B cell (primary cell): Measurements from ENCODE around the gene TGFA. TPM values are rescaled to one million over a fixed set of nuclear protein-coding genes. Genes with fewer than 3 reads are reported as not detected.

Source experiments
- ATAC-seq: fragments of 200-7000 bp; cut with Tn5 transposase; one replicate; pipeline ENCODE4 v1.10.0; 2021; ENCODE audit warnings: low read depth, mild to moderate bottlenecking, moderate number of reproducible peaks, moderate library complexity
- CTCF ChIA-PET: fragments of 350-600 bp; sonication (Branson Sonifier 250); formaldehyde crosslinking; loops from one replicate; lab custom pipeline; 2021; ENCODE audit warnings: antibody characterized with exemption, inconsistent platforms; lab: Charles Lee
- POLR2A ChIA-PET: fragments of 350-600 bp; sonication (Branson Sonifier 250); formaldehyde crosslinking; loops from one replicate; lab custom pipeline; 2021; ENCODE audit warnings: antibody characterized with exemption; lab: Charles Lee
- DNase-seq: peaks from one replicate; pipeline ENCODE4 v3.0.0; 2013
- H2AFZ ChIP-seq: 2 replicates; pipeline ENCODE4 v1.6.1; 2012; ENCODE audit warnings: mild to moderate bottlenecking, low read depth, low read length; ENCODE audit not compliant: insufficient read depth, poor library complexity, severe bottlenecking
- H3K27ac ChIP-seq, 2 donors: 1 replicate in 1 of 2; 2 replicates in 1 of 2; pipeline ENCODE4 v1.5.1; 2012 to 2013; ENCODE audit warnings: low read length in 2 of 2, mild to moderate bottlenecking in 2 of 2, moderate library complexity in 1 of 2
- H3K27me3 ChIP-seq, 4 experiments: fragments of 200-600 bp in 1 of 4; sonication (generic) in 1 of 4; replicated peaks in 1 of 4; 1 replicate in 2 of 4; 2 replicates in 2 of 4; pipeline versions ENCODE4 v1.6.1 to v1.7.0; 2013 to 2016; ENCODE audit warnings: low read length in 3 of 4, mild to moderate bottlenecking in 2 of 4, mixed read lengths in 1 of 4, moderate library complexity in 1 of 4; ENCODE audit not compliant: insufficient read depth in 4 of 4, control insufficient read depth in 3 of 4; ENCODE audit errors: control extremely low read depth in 1 of 4
- H3K36me3 ChIP-seq, 2 experiments: replicated peaks in 1 of 2; 1 replicate in 1 of 2; 2 replicates in 1 of 2; pipeline versions ENCODE4 v1.6.1 to v1.7.1; 2013; ENCODE audit warnings: low read length in 1 of 2; ENCODE audit not compliant: insufficient read depth in 2 of 2, control insufficient read depth in 1 of 2; ENCODE audit errors: control extremely low read depth in 1 of 2, extremely low read depth in 1 of 2
- H3K4me1 ChIP-seq, 2 donors: fragments of 200-600 bp in 1 of 2; sonication (generic) in 1 of 2; 1 replicate in 1 of 2; 2 replicates in 1 of 2; pipeline versions ENCODE4 v1.5.1 to v1.6.1; 2013 to 2017; ENCODE audit warnings: low read length in 2 of 2; ENCODE audit not compliant: control insufficient read depth in 2 of 2, insufficient read depth in 2 of 2
- H3K4me2 ChIP-seq: replicated peaks from 2 replicates; pipeline ENCODE3; 2012; ENCODE audit warnings: mild to moderate bottlenecking, low read depth, low read length; ENCODE audit not compliant: poor library complexity, severe bottlenecking
- H3K4me3 ChIP-seq, 5 experiments: fragments of 200-600 bp in 1 of 5; sonication (generic) in 1 of 5; 1 replicate in 3 of 5; 2 replicates in 2 of 5; pipeline versions ENCODE4 v1.5.1 to v1.7.0; 2011 to 2016; ENCODE audit warnings: low read length in 4 of 5, mild to moderate bottlenecking in 4 of 5, low read depth in 2 of 5, control low read depth in 1 of 5, moderate library complexity in 1 of 5; ENCODE audit not compliant: insufficient read depth in 1 of 5; ENCODE audit errors: control extremely low read depth in 1 of 5, extremely low read depth in 1 of 5
- H3K79me2 ChIP-seq: fragments of 200-600 bp; sonication (generic); one replicate; pipeline ENCODE4 v1.6.0; 2016; ENCODE audit warnings: low read length; ENCODE audit not compliant: control insufficient read depth, insufficient read depth
- H3K9ac ChIP-seq: fragments of 200-600 bp; sonication (generic); 2 replicates; pipeline ENCODE4 v1.6.1; 2017; ENCODE audit warnings: mild to moderate bottlenecking, low read length, moderate library complexity
- H3K9me3 ChIP-seq, 3 donors: one replicate each; pipeline versions ENCODE4 v1.6.1 to v1.7.1; 2013; ENCODE audit warnings: low read length in 2 of 3; ENCODE audit not compliant: control insufficient read depth in 2 of 3, insufficient read depth in 1 of 3; ENCODE audit errors: control extremely low read depth in 1 of 3
- H4K20me1 ChIP-seq: 2 replicates; pipeline ENCODE4 v1.6.0; 2012; ENCODE audit warnings: mild to moderate bottlenecking, low read length; ENCODE audit not compliant: insufficient read depth, control insufficient read depth, poor library complexity, severe bottlenecking
- H3K27ac Mint-ChIP-seq: one replicate; pipeline ENCODE4 v1.8.0; 2021; ENCODE audit warnings: mixed read lengths
- H3K27me3 Mint-ChIP-seq: one replicate; pipeline ENCODE4 v1.8.0; 2021; ENCODE audit warnings: mixed read lengths
- H3K4me1 Mint-ChIP-seq: one replicate; pipeline ENCODE4 v1.8.0; 2021; ENCODE audit warnings: mixed read lengths
- H3K4me3 Mint-ChIP-seq: one replicate; pipeline ENCODE4 v1.8.0; 2021; ENCODE audit warnings: mixed read lengths
- H3K9me3 Mint-ChIP-seq: one replicate; pipeline ENCODE4 v1.8.0; 2022; ENCODE audit warnings: mixed read lengths; ENCODE audit not compliant: insufficient read depth
- EZH2 ChIP-seq: IDR thresholded peaks from 2 replicates; pipeline ENCODE4 v1.6.1; 2012; ENCODE audit warnings: borderline replicate concordance, low read depth, mild to moderate bottlenecking, moderate library complexity, low read length; ENCODE audit not compliant: insufficient read depth, poor library complexity, severe bottlenecking
- WGBS: methylation state at CpG from one replicate; pipeline ENCODE4 v1.1.5; 2013; ENCODE audit warnings: missing lambda C conversion rate; ENCODE audit not compliant: insufficient coverage; 5-methylcytosine and 5-hydroxymethylcytosine counted together
- intact Hi-C: fragments of 100-400 bp; cut with micrococcal nuclease; formaldehyde crosslinking; loops from one replicate; pipeline ENCODE4 v1.10.0; 2022
- polyA plus RNA-seq: library from polyadenylated mRNA; depleted of rRNA; stranded (reverse); fragments of >200 nt; gene quantifications from 2 replicates; pipeline ENCODE4 v1.2.3, GENCODE V29; 2012
- total RNA-seq, 2 donors: library from RNA; stranded (reverse); fragments of 120-200 nt in 1 of 2; gene quantifications; 1 replicate in 1 of 2; 2 replicates in 1 of 2; pipeline versions ENCODE4 v1.2.3 to v1.2.4, GENCODE V29; 2013 to 2022
- TF ChIP-seq, protein P1 (sequence below): fragments of 200-600 bp; IDR thresholded peaks from one replicate; pipeline ENCODE4 v1.8.0; 2022; ENCODE audit warnings: antibody characterized with exemption, mild to moderate bottlenecking

Gene TGFA
- total and polyA plus RNA-seq, 2 donors (not counting 1 experiment from before 2014, with no cell fraction given), result 0.04 TPM; not detected in 1

DNA sequence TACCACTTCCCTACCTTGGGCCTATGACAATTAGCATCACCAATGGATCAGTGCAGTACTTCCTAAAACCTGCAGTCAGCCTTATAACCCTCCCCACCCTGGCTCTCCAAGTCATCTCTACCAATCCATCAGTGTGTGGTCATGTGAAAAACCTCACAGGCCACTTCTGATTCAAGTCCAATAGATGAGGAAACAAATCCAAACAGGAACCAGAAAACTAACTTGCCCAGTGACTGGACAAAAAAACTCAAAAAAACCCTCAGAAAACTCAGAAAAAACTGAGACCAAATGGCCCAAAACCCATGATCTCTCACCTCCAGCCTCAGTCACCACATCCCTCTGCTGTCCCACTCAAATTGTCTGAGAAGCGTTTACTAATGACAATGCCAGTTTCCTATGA lies 43.3 kb downstream of the TGFA start:
- Mint-ChIP-seq H3K9me3 (no peaks in the 10 kb centered on the region), H3K27ac (no peak overlapping the region), H3K4me3 (no peak overlapping the region), H3K27me3 (no peaks in the 10 kb centered on the region), H3K4me1 (no peaks in the 10 kb centered on the region)
- Histone ChIP-seq H3K27me3 (no peaks in the 10 kb centered on the region), H3K9ac (no peak overlapping the region), H3K27ac (no peak overlapping the region), H3K4me2 (no peak overlapping the region), H3K4me3 (no peak overlapping the region), H3K79me2 (no peaks in the 10 kb centered on the region), H4K20me1 (no peaks in the 10 kb centered on the region), H3K36me3 (no peaks in the 10 kb centered on the region), H2AFZ (no peak overlapping the region), H3K9me3 (no peaks in the 10 kb centered on the region), H3K4me1 (no peaks in the 10 kb centered on the region)
- POLR2A ChIA-PET, result no interaction called here
- TF ChIP-seq EZH2, result no peak
- TF ChIP-seq, protein P1, sequence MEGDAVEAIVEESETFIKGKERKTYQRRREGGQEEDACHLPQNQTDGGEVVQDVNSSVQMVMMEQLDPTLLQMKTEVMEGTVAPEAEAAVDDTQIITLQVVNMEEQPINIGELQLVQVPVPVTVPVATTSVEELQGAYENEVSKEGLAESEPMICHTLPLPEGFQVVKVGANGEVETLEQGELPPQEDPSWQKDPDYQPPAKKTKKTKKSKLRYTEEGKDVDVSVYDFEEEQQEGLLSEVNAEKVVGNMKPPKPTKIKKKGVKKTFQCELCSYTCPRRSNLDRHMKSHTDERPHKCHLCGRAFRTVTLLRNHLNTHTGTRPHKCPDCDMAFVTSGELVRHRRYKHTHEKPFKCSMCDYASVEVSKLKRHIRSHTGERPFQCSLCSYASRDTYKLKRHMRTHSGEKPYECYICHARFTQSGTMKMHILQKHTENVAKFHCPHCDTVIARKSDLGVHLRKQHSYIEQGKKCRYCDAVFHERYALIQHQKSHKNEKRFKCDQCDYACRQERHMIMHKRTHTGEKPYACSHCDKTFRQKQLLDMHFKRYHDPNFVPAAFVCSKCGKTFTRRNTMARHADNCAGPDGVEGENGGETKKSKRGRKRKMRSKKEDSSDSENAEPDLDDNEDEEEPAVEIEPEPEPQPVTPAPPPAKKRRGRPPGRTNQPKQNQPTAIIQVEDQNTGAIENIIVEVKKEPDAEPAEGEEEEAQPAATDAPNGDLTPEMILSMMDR, result no peak
- intact Hi-C loops, result no loop called here
- DNase-seq (no peak), ATAC-seq (no peak)
- WGBS, result no CpG with 5 or more reads among the region's 1 CpG
- CTCF ChIA-PET, result no interaction called here

- ATAC-seq, result no peak
- no peaks in the 10 kb centered on the region for H3K4me1 Mint-ChIP-seq
Measured at GRCh38 chr2:70509565-70509964, 44.1 kb downstream of the TGFA start.

More at GRCh38 chr2:70509565-70509964, 44.1 kb downstream of the TGFA start:
- H3K27ac Mint-ChIP-seq, result no peak overlapping the region
- 100% methylated on average over 1 of the region's 3 CpGs for WGBS
- CTCF ChIA-PET, result interaction anchor here (0.6 kb wide), 1 partner anchor 12 kb away, joined by 3 read pairs; no protein-coding TSS in a partner anchor
- Histone ChIP-seq H3K4me1 (no peaks in the 10 kb centered on the region), H4K20me1 (no peaks in the 10 kb centered on the region), H3K36me3 (no peaks in the 10 kb centered on the region), H3K4me3 (no peak overlapping the region), H2AFZ (no peak overlapping the region), H3K27me3 (no peaks in the 10 kb centered on the region), H3K4me2 (no peak overlapping the region), H3K9me3 (no peaks in the 10 kb centered on the region), H3K27ac (no peak overlapping the region), H3K79me2 (no peaks in the 10 kb centered on the region), H3K9ac (no peak overlapping the region)
- H3K4me3 Mint-ChIP-seq, result no peak overlapping the region
- intact Hi-C loops, result no loop called here
- H3K9me3 Mint-ChIP-seq, result no peaks in the 10 kb centered on the region
- POLR2A ChIA-PET, result no interaction called here
- no peak for TF ChIP-seq EZH2
- TF ChIP-seq, protein P1, result no peak
- no peak for DNase-seq
- H3K27me3 Mint-ChIP-seq, result no peaks in the 10 kb centered on the region
